ENCODE measurements around the gene SH2D4B.

DNA sequence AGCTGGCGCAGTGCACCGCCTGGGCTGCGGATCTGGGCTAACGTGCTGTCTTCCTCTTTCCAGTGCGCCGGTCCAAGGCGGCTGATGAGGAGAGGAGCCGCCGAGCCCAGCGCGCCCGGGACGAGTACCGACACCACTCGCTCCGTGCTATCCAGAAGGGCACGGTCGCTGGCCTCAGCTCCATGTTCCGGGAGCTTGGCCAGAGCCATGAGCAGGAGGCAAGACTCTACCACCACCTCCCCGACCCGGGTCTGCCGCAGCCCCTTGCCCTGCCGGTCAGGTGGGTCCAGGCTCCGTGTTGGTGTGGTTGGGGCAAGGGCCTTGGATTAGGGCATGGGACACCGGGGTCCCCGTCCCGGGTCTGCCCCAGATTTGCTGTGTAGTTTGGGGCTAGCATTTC is 65.8 kb downstream of the SH2D4B start:
- TF ChIP-seq POLR2A (IDR thresholded peaks at IDR 0.05) (no peak), POLR2AphosphoS5 (IDR thresholded peaks at IDR 0.05) (no peak)
- TF ChIP-seq, protein P1, sequence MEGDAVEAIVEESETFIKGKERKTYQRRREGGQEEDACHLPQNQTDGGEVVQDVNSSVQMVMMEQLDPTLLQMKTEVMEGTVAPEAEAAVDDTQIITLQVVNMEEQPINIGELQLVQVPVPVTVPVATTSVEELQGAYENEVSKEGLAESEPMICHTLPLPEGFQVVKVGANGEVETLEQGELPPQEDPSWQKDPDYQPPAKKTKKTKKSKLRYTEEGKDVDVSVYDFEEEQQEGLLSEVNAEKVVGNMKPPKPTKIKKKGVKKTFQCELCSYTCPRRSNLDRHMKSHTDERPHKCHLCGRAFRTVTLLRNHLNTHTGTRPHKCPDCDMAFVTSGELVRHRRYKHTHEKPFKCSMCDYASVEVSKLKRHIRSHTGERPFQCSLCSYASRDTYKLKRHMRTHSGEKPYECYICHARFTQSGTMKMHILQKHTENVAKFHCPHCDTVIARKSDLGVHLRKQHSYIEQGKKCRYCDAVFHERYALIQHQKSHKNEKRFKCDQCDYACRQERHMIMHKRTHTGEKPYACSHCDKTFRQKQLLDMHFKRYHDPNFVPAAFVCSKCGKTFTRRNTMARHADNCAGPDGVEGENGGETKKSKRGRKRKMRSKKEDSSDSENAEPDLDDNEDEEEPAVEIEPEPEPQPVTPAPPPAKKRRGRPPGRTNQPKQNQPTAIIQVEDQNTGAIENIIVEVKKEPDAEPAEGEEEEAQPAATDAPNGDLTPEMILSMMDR (IDR thresholded peaks at IDR 0.05): no peak
